HG02610 (cell line): Measurements from ENCODE around the gene MME.
"Not testable (repeated sequence)": the region's sequence is repeated elsewhere in the genome, so short reads cannot be mapped to it uniquely, and the experiment has no call there.

ENCODE experiments used
- ATAC-seq: cut with Tn5 transposase; IDR thresholded peaks from one replicate; pipeline ENCODE4 v1.9.1; 2021; ENCODE audit warnings: mild to moderate bottlenecking, moderate library complexity; ENCODE audit not compliant: unreplicated experiment

Gene MME

DNA sequence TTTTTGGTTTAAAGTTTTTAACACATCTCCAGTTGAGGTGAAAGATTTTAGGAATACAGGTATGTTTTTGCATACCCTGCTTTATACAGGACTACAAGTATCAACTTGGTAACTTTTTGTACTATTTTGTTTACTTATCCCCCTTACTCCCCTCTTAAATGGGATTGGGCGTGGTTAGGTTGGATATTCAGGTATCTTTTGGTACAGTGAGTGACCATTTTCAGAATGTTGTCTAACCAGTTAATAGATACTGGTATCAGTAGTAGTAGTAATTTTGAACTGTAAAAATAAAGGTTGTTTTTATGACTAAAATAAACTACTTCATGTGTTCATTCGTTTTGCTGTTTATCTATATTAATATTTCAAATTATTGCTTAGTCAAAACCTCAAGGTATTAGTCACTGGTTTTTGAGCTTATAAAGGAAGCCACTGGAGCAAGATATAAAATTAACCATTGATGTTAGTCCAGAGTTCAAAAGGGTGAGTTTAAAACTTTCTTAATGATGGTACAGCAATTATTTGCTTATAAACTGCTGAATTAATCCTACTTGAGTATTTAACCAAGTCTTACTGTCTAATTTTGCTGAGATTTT lies 3.3 kb downstream of the MME start:
- no peak for ATAC-seq

DNA sequence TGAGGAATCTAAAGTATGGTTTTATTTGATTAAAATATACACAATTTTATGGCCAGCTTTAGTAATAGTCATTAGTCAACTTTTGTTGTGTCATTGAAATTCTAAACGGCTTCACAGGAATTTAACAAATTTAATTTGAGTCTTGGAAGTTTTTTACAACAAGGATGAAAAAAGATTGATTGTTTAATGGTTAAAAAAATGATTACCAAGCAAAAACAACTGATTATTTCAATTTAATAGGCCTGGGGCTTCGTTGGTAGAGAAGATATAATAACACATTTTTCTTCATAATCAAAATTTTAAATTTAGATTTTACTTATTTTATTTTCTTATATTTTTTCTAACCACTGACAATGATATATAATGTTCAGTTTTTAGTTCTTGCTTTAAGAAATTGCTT lies 4.4 kb downstream of the MME start:
- ATAC-seq, result no peak

DNA sequence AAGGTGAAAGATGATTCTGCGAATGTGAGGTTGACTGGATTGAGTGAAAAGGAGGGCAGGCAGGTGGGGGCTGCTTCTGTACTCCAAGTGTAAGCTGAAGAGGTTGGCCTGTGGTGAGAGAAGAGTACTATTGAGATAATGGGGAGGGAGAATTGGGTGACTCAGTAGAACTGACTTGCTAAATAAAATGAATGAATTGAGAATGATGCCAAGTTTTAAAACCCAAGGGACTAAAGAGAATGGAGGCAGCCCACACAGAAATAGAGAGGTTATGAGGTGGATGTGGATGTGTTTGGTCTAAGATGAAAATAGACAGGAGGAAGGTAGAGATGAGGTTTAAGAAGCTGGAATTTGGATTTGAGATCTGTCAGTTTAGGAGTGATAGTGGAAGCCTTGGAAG lies 5.9 kb downstream of the MME start:
- ATAC-seq, result no peak

DNA sequence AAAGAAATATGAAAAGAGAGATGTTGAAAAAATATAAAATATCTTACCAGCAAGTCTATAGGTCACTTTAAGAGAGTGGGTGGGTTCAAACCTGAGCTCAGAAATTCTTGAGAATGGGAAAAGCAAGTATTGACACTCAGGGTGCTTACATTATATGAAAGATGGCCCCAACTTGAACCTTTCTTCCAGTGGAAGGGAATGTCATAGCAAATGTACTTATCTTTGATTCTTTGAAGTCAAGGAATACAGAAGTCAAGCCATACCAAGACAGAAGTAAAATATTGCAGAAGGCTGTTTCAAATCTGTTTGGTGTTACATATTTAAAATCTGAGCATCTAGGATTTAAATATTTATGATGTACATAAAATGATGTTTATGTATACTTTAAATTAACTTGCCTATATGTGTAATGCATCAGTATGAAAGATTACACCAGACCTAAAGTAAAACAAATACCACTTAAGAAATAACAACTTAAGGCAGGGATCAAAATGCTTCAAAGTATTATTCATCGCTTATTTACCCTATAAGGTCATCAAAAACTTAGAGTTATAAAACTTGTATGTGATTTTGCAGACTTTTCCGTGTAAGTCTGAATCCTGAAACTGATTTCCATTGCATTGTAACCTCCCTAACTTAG lies 8.7 kb downstream of the MME start:
- ATAC-seq, result no peak

DNA sequence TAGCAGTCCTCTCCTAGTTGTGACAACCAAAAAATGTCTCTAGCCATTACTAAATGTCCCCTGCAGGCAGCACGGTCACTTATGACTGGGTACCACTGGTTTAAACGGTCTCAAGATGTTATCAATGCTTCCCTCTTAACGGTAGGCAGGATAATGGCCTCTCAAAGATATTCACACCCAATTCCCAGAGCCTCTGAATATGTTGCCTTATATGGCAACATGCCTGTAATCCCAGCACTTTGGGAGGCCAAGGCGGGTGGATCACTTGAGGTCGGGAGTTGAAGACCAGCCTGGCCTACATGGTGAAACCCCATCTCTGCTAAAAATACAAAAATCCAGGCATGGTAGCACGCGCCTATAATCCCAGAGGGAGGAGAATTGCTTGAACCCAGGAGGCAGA lies 9.4 kb downstream of the MME start:
- no peak for ATAC-seq

DNA sequence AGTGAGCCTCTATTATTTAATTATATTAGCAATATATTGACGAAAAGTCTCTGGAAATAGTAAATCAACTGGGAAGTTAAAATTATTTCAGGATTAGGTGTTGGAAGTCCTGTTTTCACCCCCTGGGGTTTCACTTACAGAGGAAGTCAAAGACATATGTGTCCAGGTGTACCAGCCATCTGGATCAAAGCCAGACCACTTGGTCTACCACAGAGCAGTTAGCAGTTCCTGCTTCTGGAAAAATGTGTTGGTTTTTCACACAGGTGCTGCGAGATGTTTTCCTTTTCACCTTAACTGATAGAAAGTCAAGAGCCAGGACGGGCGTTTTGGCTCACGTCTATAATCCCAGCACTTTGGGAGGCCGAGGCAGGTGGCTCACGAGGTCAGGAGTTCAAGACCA lies 13.1 kb downstream of the MME start:
- no peak for ATAC-seq

DNA sequence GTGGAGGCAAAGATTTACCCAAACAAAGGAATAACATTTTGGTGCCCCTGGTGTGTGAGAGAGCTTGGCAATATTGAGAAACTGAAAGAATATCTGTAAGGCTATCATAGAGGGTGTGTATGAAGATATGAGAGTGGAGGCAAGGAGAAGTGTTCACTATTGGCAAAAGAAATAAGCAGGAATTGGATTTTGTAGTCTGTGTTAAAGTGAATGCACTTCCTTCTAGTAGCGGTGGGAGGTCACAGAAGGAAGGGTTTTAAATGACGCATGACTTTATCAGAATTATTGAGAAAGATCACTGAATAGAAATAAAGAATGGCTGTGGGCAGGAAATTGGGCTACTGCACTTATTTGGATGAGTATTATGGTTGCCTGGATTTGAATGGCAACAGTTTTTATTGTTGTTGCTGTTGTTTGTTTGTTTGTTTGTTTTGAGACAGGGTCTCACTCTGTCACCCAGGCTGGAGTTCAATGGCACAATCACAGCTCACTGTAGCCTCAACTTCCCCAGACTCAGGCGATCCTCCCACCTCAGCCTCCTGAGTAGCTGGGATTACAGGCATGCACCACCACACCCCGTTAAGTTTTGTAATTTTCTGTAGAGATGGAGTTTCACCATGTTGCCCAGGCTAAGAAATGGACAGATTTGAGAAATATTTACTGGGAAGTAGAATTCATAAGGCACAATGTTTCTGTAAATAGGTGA lies 16.3 kb downstream of the MME start:
- no peak for ATAC-seq

DNA sequence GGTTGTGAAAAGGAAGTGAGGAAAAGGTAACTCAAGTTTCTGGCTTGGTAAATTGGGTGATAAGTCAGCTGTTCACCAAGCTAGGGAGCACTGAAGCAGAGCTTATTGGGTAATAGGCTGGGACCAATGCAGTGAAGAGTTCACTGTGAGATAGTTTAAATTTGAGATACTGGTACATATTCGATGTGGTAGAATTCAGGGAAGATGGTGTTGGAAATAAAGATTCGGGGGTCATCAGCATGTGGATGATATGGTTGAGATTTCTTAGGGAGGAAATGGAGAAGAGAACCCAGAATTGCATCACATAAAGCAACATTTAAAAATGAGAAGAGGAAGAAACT lies 16.9 kb downstream of the MME start:
- no peak for ATAC-seq

DNA sequence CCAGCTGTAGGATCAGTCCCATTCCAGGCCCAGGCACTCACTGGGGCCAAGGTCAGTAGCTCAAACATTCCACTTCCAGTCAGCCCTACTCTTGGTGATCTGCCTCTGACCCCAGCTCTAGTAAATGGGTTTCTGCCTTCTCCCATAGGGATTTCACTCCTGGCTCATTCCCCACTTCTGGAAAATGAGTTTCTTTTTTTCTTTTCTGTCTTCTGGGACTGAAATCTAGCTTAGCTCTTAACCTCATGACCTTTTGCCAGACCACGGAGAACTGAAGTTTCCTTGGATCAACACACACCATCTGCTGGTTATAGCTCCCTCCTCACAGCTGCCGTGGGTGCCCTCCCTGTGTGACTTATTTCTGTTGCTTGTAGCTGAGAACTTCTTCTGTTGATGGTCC lies 21.3 kb downstream of the MME start:
- ATAC-seq, result no peak

DNA sequence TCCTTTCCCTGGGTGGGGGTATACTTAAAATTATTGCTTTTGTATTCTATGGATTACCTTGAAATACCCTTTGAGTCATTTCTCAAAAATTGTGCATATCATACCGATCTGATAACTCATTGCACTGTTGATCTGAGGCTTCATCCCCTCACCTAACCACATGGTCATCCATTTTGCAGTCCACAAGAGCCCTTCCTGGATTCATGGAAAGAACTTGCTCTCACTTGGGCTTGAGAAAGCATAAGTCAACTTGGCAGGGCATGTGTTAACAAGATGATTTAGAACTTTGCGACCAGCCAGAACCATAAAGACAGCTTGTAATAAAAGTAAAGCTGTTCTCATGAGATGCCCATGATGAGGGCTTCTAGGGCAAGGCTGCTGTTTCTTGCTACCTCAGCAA lies 22.2 kb downstream of the MME start:
- no peak for ATAC-seq

DNA sequence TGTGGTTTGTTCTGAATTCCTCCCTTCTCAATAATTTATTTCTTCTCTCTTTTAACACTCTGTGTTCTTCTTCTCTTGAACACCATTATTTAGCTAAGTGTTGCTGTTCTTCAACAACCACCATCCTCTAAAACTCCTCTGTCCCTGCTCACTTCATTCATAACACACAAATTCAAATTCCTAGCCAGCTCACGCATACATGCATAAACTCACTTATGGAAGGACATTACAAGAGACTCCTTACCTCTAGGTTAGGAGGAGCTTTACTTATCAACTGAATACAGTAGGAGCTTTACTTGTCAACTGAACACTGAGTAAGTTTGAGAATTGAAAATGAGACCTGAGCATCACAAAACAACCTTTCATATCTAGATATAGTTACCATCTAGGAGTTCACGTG lies 23.6 kb downstream of the MME start:
- ATAC-seq, result no peak

DNA sequence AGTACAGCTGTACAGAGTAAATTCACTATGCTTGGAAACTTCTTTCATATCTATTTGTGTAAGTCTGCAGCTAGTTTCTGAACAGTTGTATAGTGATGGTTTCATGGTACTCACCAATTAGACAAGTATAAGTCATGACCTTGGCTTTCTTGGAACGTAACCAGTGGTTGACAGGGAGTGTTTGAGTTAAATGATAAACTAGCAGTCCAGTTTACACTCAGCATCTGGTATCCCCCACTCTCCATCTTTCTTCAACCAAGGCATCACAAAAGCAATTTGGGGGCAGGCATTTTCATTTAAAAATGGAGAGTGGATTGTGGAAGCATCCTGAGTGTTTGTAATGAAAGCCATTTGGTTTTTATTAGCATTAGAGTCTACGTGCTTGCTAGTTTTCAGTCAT lies 26.0 kb downstream of the MME start:
- ATAC-seq, result no peak

DNA sequence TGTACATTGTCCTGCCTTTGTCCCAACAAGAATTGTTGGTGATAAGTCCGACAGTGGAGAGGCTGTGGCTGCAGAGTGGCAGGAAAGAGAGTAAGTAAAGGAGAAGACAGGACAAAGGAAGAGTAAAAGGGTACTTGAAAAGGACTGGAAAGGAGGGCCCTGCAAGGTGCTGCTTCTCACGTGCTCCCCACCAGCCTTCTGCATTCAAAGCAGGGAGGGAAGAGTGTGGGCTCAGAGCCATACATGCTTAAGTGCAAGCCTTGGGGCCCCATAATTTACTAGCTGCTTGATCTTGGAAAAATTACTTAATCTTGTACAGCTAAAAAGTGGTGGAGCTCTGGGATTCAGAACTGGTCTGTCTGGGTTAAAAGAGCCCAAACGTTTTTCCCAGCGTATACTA lies 29.9 kb downstream of the MME start:
- no peak for ATAC-seq

DNA sequence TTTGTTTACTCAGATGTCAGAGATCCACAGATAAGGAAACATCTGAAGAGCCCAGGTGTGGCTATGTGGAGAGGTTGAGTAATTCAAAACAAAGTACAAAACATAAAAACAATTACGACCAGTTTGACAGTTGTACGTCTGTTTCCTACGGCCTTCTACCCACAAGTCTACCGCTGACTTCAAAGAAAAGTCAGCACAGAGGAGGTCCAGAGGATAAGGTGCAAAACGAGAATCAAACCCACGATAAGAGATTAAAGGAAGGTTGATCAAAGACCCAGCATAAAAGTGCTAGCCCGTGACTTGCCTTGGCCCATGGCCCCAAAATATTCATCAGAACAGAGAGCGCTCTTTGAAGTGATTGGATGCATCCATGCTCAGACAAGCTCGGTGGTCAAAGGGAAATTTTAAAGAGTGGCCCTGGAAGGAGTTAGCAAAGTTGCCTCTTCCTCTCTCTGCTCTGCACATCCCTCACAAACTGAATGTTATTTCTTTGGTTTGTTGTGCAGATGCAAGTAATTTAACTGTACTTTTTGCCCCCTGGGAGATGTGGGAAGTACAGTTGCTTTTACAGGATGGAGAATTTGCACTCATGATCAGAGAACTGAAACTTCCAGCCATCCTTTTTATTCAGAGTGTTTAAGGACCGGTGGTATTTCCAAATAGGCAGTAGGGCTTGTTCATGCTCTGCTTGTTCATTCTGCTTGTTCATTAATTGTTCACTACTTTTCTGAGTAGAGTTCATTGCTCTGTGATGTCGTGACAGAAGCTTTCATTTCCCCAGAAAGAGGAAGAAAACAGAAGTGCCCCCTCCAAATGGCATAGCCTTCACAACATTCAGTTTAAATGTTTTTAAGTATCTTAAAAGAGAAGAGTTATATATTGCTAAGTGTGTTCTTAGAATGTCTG lies 31.1 kb downstream of the MME start:
- no peak for ATAC-seq

DNA sequence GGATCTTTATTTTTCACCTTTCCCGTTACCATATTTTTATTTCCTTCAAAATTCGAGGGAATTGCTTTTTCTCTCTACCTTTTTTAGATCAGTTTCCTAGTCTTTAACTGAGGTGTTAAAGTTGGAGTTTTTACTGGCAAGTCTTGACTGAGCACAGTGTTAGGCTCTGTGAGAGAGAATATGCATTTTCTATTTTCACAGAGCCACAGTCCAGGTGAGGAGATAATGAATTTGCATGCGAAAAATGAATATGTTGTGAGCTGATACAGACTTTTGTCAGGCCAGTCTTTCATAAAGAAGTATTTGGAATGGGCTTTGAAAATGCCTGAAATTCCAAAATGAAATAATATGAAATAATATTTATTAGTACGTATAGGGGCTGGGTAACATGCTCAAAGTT lies 31.9 kb downstream of the MME start:
- no peak for ATAC-seq

DNA sequence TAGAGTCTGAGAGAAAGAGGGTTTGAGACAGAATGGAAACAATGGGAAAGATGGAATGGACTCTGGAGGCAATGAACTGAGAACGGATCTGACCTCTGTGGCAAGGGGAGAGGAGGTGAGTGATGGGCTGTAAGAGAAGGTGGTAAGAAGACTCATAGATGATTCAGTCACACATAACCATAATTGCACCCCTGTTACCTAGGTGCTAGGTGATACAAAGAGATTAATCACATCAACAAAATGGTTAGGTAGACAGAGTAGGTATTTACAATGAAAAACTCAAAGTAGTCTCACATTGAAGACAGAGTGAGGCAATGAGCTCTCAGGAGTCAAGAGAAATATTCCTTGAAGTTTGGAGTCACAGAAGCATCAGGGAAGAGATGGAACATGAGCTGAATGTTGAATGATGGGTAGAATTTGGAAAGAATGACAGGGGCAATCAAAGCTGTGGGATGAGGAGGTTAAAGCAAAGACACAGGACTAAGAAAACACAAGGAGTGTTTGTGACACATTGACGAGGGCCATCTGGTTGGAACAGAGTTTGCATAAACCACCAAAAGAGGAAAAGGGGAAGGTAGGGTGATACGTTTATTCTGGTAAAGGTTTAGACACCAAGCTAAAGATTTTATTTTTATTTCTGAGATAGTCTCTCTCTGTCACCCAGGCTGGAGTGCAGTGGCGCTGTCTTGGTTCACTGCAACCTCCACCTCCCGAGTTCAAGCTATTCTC lies 32.7 kb downstream of the MME start:
- ATAC-seq, result no peak

DNA sequence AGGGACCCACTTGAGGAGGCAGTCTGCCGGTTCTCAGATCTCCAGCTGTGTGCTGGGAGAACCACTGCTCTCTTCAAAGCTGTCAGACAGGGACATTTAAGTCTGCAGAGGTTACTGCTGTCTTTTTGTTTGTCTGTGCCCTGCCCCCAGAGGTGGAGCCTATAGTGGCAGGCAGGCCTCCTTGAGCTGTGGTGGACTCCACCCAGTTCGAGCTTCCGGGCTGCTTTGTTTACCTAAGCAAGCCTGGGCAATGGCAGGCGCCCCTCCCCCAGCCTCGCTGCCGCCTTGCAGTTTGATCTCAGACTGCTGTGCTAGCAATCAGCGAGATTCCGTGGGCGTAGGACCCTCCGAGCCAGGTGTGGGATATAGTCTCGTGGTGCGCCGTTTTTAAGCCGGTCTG lies 44.6 kb downstream of the MME start:
- ATAC-seq, result not testable (repeated sequence)

DNA sequence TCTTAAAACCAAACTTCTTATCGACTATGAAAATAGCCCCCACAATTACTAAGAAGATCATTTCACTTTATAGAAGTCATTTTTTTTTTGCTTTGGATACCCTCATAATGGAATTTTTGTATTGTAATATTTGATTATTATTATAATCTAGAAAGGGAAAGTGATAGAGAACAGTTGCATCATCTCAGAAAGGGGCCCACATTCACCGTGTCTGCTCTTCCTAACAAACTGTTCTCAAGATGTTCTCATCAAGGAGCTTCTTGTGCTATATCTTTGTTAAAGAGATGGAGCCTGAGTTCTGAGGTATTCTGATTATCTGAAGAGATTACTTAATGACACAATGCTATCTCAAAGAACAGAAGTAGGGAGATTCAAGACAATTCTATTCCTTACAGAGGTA lies 49.3 kb downstream of the MME start:
- ATAC-seq, result no peak

DNA sequence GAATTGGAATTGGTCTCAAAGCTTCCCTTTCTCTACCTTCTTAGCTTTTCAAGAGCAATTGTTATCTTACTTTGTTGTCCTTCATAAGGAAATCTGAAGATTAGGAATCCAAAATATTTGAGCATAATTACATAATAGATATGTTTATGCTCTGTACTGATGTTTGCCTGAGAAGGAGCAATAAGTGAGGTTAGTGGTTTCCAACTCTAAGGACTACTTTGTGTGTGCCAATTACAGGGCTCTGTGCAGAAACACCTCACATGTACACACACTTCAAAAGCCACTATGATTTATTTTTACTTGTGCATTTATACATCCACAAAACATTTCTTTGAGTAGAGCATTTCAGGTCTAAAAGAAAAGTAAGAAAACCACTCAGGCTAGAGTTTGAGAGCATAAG lies 49.9 kb downstream of the MME start:
- ATAC-seq, result no peak

DNA sequence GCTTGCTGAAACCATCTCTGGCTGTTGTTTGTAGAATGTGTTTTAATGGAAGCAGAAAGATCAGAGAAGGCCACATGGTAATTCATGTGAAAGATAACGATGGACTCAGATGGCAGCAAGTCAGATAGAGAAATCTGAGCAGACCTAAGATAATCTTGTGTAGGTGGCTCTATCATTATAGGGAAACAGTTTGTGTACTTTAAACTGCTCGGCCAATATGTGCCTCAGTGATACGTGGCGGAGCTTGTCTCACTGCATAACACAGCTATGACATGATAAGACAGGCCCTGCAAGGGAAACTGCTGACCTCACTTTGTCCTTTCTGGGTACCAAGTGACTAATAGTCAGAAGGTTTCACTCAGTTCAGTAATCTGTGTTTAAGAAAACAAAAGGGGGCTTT lies 51.0 kb downstream of the MME start:
- no peak for ATAC-seq

DNA sequence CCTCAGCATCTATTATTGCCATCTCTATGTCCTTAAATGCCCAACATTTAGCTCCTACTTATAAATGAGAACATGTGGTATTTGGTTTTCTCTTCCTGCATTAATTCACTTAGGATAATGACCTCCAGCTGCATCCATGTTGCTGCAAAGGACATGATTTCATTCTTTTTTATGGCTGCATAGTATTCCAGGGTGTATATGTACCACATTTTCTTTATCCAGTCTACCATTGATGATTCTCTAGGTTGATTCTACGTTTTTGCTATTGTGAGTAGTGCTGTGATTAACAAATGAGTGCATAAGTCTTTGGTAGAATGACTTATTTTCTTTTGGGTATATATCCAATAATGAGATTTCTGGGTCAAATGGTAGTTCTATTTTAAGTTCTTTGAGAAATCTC lies 54.2 kb downstream of the MME start:
- not testable (repeated sequence) for ATAC-seq
